MCF 10A (cell line): ENCODE data around the gene TRUB1. TPM values are rescaled to one million over a fixed set of nuclear protein-coding genes. Genes with fewer than 3 reads are reported as not detected.

Experiments
- BruUV-seq: library from RNA; stranded (reverse); fragments of 400-500 nt; replicated peaks from 2 replicates; lab custom pipeline; 2021; lab: Mats Ljungman, UMichigan
- CTCF ChIA-PET: fragments of 300-600 bp; sonication (Branson Sonifier 250); formaldehyde crosslinking; extraction: SDS; loops from one replicate; lab custom pipeline; 2021; ENCODE audit warnings: antibody characterized with exemption, inconsistent platforms; lab: Yijun Ruan, JAX
- POLR2A ChIA-PET: fragments of 300-600, 350-650 bp; sonication (Branson Sonifier 250); formaldehyde crosslinking; extraction: SDS; loops from one replicate; lab custom pipeline; 2020; ENCODE audit warnings: antibody characterized with exemption, inconsistent platforms; lab: Yijun Ruan, JAX
- DNase-seq: peaks from one replicate; pipeline ENCODE4 v3.0.0-alpha.2; 2018; ENCODE audit not compliant: unreplicated experiment
- H3K27ac Mint-ChIP-seq: one replicate; pipeline ENCODE4 v1.8.0; 2022; ENCODE audit warnings: mild to moderate bottlenecking, low read depth, mixed read lengths; ENCODE audit not compliant: unreplicated experiment
- H3K27me3 Mint-ChIP-seq: one replicate; pipeline ENCODE4 v1.8.0; 2022; ENCODE audit warnings: mixed read lengths; ENCODE audit not compliant: insufficient read depth, unreplicated experiment
- H3K36me3 Mint-ChIP-seq: one replicate; pipeline ENCODE4 v1.8.0; 2022; ENCODE audit warnings: mild to moderate bottlenecking, moderate library complexity, mixed read lengths; ENCODE audit not compliant: insufficient read depth, unreplicated experiment
- H3K4me1 Mint-ChIP-seq: one replicate; pipeline ENCODE4 v1.8.0; 2022; ENCODE audit warnings: mixed read lengths; ENCODE audit not compliant: insufficient read depth, unreplicated experiment
- H3K4me3 Mint-ChIP-seq: one replicate; pipeline ENCODE4 v1.8.0; 2022; ENCODE audit warnings: mild to moderate bottlenecking, moderate library complexity, mixed read lengths; ENCODE audit not compliant: unreplicated experiment
- H3K9me3 Mint-ChIP-seq: one replicate; pipeline ENCODE4 v1.8.0; 2022; ENCODE audit warnings: mixed read lengths; ENCODE audit not compliant: unreplicated experiment
- CTCF ChIP-seq: fragments of 200-600 bp; IDR thresholded peaks from one replicate; pipeline ENCODE4 v1.8.0; 2022; ENCODE audit warnings: antibody characterized with exemption, mild to moderate bottlenecking; ENCODE audit not compliant: unreplicated experiment
- intact Hi-C: fragments of 100-400 bp; cut with micrococcal nuclease; formaldehyde crosslinking; loops from 2 replicates; pipeline ENCODE4 v1.14.1; 2022
- total RNA-seq: library from RNA; stranded (reverse); gene quantifications from 2 replicates; pipeline ENCODE4 v1.2.3, GENCODE V29; 2022

TRUB1 gene
- total RNA-seq, 1 experiment from 2014 or later: 29.2 TPM

GRCh38 chr10:114974625-114975024 lies 36.6 kb downstream of the TRUB1 start:
- DNase-seq: no peak
- Mint-ChIP-seq H3K27me3 (no peaks in the 10 kb centered on the region), H3K27ac (no peak overlapping the region), H3K9me3 (no peaks in the 10 kb centered on the region), H3K4me3 (no peak overlapping the region), H3K4me1 (no peaks in the 10 kb centered on the region), H3K36me3 (peaks cover 45% of the 10 kb centered on the region)
- no TSS peak for BruUV-seq
- POLR2A ChIA-PET: interaction anchor here (1.1 kb wide), 1 partner anchor 35 kb away, joined by 3 read pairs; no protein-coding TSS in a partner anchor
- CTCF ChIA-PET: interaction anchor here (0.6 to 0.8 kb wide), 2 partner anchors 22 to 93 kb away, joined by 5 to 6 read pairs; no protein-coding TSS in a partner anchor
- TF ChIP-seq CTCF: no peak
- intact Hi-C loops: no loop called here

DNA sequence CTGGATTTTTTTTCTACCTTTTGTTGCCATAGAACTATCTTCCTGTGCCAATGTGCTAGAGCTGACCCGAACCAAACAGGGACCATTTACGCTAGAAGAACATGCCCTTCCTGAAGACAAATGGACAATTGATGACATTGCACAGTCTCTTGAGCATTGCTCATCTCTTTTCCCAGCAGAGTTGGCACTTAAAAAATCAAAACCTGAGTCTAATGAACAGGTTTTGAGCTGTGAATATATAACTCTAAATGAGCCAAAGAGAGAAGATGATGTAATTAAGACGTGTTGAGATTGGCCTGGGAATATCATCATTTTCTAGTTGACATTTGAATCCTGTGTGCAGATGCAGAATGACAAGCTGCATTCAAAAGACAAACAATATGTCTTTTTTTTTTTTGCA lies 37.1 kb downstream of the TRUB1 start:
- intact Hi-C loops: no loop called here
- no TSS peak for BruUV-seq
- CTCF ChIA-PET: interaction anchor here (0.5 to 0.9 kb wide), 5 partner anchors 21 to 173 kb away, joined by 3 to 6 read pairs (median 5); no protein-coding TSS in a partner anchor
- DNase-seq: no peak
- no peak overlapping the region for H3K27ac Mint-ChIP-seq
- POLR2A ChIA-PET: interaction anchor here (1.1 kb wide), 1 partner anchor 36 kb away, joined by 3 read pairs; no protein-coding TSS in a partner anchor
- no peak for TF ChIP-seq CTCF
- H3K4me1 Mint-ChIP-seq: no peaks in the 10 kb centered on the region
- no peak overlapping the region for H3K4me3 Mint-ChIP-seq
- H3K36me3 Mint-ChIP-seq: peaks cover 47% of the 10 kb centered on the region
- H3K9me3 Mint-ChIP-seq: no peaks in the 10 kb centered on the region
- no peaks in the 10 kb centered on the region for H3K27me3 Mint-ChIP-seq

DNA sequence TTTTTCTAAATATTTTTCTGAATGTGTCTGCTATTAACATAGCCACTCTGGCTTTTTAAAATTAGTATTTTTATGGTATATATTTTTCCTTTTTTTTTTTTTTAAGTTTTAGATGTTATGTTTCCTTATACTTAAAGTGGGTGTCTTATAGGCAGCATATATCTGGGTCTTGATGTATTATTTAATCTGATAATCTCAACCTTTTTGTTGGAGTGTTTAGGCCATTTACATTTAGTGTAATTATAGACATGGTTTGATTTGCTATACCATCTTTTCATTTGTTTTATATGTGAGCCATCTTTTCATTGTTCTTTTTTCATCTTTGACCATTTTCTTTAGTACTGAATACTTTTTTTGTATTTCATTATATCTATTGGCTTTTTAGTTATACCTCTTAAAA lies 45.0 kb downstream of the TRUB1 start:
- CTCF ChIA-PET: interaction anchor here (0.6 to 1.0 kb wide), 2 partner anchors 22 to 65 kb away, joined by 4 read pairs; no protein-coding TSS in a partner anchor

GRCh38 chr10:114987995-114988394 lies 50.0 kb downstream of the TRUB1 start:
- TF ChIP-seq CTCF: no peak
- BruUV-seq: no TSS peak
- Mint-ChIP-seq H3K27me3 (no peaks in the 10 kb centered on the region), H3K4me3 (no peak overlapping the region), H3K4me1 (peaks cover 9% of the 10 kb centered on the region), H3K9me3 (peaks cover 18% of the 10 kb centered on the region), H3K27ac (no peak overlapping the region), H3K36me3 (peaks cover 40% of the 10 kb centered on the region)
- CTCF ChIA-PET: no interaction called here
- peak; percentile 9 for DNase-seq
- POLR2A ChIA-PET: interaction anchor here (0.6 kb wide), 2 partner anchors 9 to 25 kb away, joined by 3 read pairs; no protein-coding TSS in a partner anchor
- intact Hi-C loops: no loop called here

More for the DNA sequence above, 45.0 kb downstream of the TRUB1 start:
- no peak for TF ChIP-seq CTCF
- Mint-ChIP-seq H3K4me3 (no peak overlapping the region), H3K9me3 (peaks cover 18% of the 10 kb centered on the region), H3K4me1 (peaks cover 4% of the 10 kb centered on the region), H3K27me3 (no peaks in the 10 kb centered on the region), H3K27ac (no peak overlapping the region), H3K36me3 (peaks cover 55% of the 10 kb centered on the region)
- intact Hi-C loops: no loop called here
- BruUV-seq: no TSS peak
- no peak for DNase-seq
- POLR2A ChIA-PET: no interaction called here
